Fibroblast of skin of scalp (primary cell): ENCODE data around the gene DCBLD2.

Experiments used
- DNase-seq: peaks from one replicate; pipeline ENCODE4 v3.0.0-alpha.2; 2013

Gene DCBLD2

GRCh38 chr3:98765721-98766120 lies 135.8 kb downstream of the DCBLD2 start:
- no peak for DNase-seq

- no peak for DNase-seq
Observed at GRCh38 chr3:98764472-98764884, 137.0 kb downstream of the DCBLD2 start.

GRCh38 chr3:98763819-98764418 lies 137.6 kb downstream of the DCBLD2 start:
- DNase-seq = no peak

- DNase-seq = no peak
Observed at GRCh38 chr3:98763076-98763475, 138.4 kb downstream of the DCBLD2 start, which contains the start of gene ST3GAL6. Gene ST3GAL6 (plus strand): TSS chr3:98763340. CDS start chr3:98768441, 5,101 bp downstream.

- no peak for DNase-seq
Observed at GRCh38 chr3:98761643-98762229, 139.8 kb downstream of the DCBLD2 start.

- DNase-seq = no peak
Observed at GRCh38 chr3:98759629-98760028, 141.9 kb downstream of the DCBLD2 start.

GRCh38 chr3:98755601-98756000 lies 145.9 kb downstream of the DCBLD2 start:
- no peak for DNase-seq

GRCh38 chr3:98754483-98754882 lies 147.0 kb downstream of the DCBLD2 start:
- DNase-seq = no peak

- no peak for DNase-seq
Observed at GRCh38 chr3:98750276-98750919, 151.1 kb downstream of the DCBLD2 start.

GRCh38 chr3:98746882-98747281 lies 154.6 kb downstream of the DCBLD2 start:
- DNase-seq = no peak

- DNase-seq = no peak
Observed at GRCh38 chr3:98746122-98746521, 155.4 kb downstream of the DCBLD2 start.
